ENCODE measurements around the gene BHMT2. TPM values are rescaled to one million over a fixed set of nuclear protein-coding genes. Genes with fewer than 3 reads are reported as not detected.

The BHMT2 gene
- 49.8 and 53.9 TPM in 2 replicates for total RNA-seq (2014; rRNA removed; shearing (Covaris generic); ENCODE audit: low replicate concordance)

GRCh38 chr5:79069488-79070349 is at the start of gene BHMT2, which contains the start of gene DMGDH:
TSS of gene BHMT2 (plus strand) at chr5:79069767. CDS start at chr5:79069783, 16 bp downstream.
TSS of gene DMGDH (minus strand) at chr5:79069674. CDS start at chr5:79069620, 54 bp downstream.
- in situ Hi-C loops (cut with HindIII; ENCODE audit: low pct_unique_long_range_greater_than_20kb, low sequenced_read_pairs): no loop called here
- DNase-seq (ENCODE audit: low read depth): peak; percentile 43

GRCh38 chr5:79020861-79021561 is 48.6 kb upstream of the BHMT2 start:
- DNase-seq (ENCODE audit: low read depth): peak; percentile 44
- in situ Hi-C loops (cut with HindIII; ENCODE audit: low pct_unique_long_range_greater_than_20kb, low sequenced_read_pairs): no loop called here

GRCh38 chr5:79021753-79022152 is 47.8 kb upstream of the BHMT2 start:
- DNase-seq (ENCODE audit: low read depth): no peak
- in situ Hi-C loops (cut with HindIII; ENCODE audit: low pct_unique_long_range_greater_than_20kb, low sequenced_read_pairs): no loop called here

GRCh38 chr5:79022771-79023170 is 46.8 kb upstream of the BHMT2 start:
- in situ Hi-C loops (cut with HindIII; ENCODE audit: low pct_unique_long_range_greater_than_20kb, low sequenced_read_pairs): no loop called here
- no peak for DNase-seq (ENCODE audit: low read depth)

- in situ Hi-C loops (cut with HindIII; ENCODE audit: low pct_unique_long_range_greater_than_20kb, low sequenced_read_pairs): no loop called here
- DNase-seq (ENCODE audit: low read depth): no peak
Measured at GRCh38 chr5:79023348-79023747, 46.2 kb upstream of the BHMT2 start.

GRCh38 chr5:79023947-79024346 is 45.6 kb upstream of the BHMT2 start:
- in situ Hi-C loops (cut with HindIII; ENCODE audit: low pct_unique_long_range_greater_than_20kb, low sequenced_read_pairs): no loop called here
- DNase-seq (ENCODE audit: low read depth): no peak

- in situ Hi-C loops (cut with HindIII; ENCODE audit: low pct_unique_long_range_greater_than_20kb, low sequenced_read_pairs): no loop called here
- DNase-seq (ENCODE audit: low read depth): peak; percentile 50
Measured at GRCh38 chr5:79025054-79025472, 44.5 kb upstream of the BHMT2 start.

- peak; percentile 94 for DNase-seq (ENCODE audit: low read depth)
- in situ Hi-C loops (cut with HindIII; ENCODE audit: low pct_unique_long_range_greater_than_20kb, low sequenced_read_pairs): no loop called here
Measured at GRCh38 chr5:79030663-79031484, 38.7 kb upstream of the BHMT2 start.

- in situ Hi-C loops (cut with HindIII; ENCODE audit: low pct_unique_long_range_greater_than_20kb, low sequenced_read_pairs): no loop called here
- no peak for DNase-seq (ENCODE audit: low read depth)
Measured at GRCh38 chr5:79031485-79031867, 38.1 kb upstream of the BHMT2 start.

GRCh38 chr5:79032031-79032695 is 37.4 kb upstream of the BHMT2 start:
- in situ Hi-C loops (cut with HindIII; ENCODE audit: low pct_unique_long_range_greater_than_20kb, low sequenced_read_pairs): no loop called here
- DNase-seq (ENCODE audit: low read depth): no peak

GRCh38 chr5:79032782-79033181 is 36.8 kb upstream of the BHMT2 start:
- in situ Hi-C loops (cut with HindIII; ENCODE audit: low pct_unique_long_range_greater_than_20kb, low sequenced_read_pairs): no loop called here
- no peak for DNase-seq (ENCODE audit: low read depth)

GRCh38 chr5:79035237-79035636 is 34.3 kb upstream of the BHMT2 start:
- in situ Hi-C loops (cut with HindIII; ENCODE audit: low pct_unique_long_range_greater_than_20kb, low sequenced_read_pairs): no loop called here
- DNase-seq (ENCODE audit: low read depth): no peak

GRCh38 chr5:79036769-79037168 is 32.8 kb upstream of the BHMT2 start:
- no peak for DNase-seq (ENCODE audit: low read depth)
- in situ Hi-C loops (cut with HindIII; ENCODE audit: low pct_unique_long_range_greater_than_20kb, low sequenced_read_pairs): no loop called here

GRCh38 chr5:79042188-79042587 is 27.4 kb upstream of the BHMT2 start:
- in situ Hi-C loops (cut with HindIII; ENCODE audit: low pct_unique_long_range_greater_than_20kb, low sequenced_read_pairs): no loop called here
- no peak for DNase-seq (ENCODE audit: low read depth)

GRCh38 chr5:79047199-79047598 is 22.4 kb upstream of the BHMT2 start:
- no peak for DNase-seq (ENCODE audit: low read depth)
- in situ Hi-C loops (cut with HindIII; ENCODE audit: low pct_unique_long_range_greater_than_20kb, low sequenced_read_pairs): no loop called here

GRCh38 chr5:79048437-79048836 is 21.1 kb upstream of the BHMT2 start:
- no peak for DNase-seq (ENCODE audit: low read depth)
- in situ Hi-C loops (cut with HindIII; ENCODE audit: low pct_unique_long_range_greater_than_20kb, low sequenced_read_pairs): no loop called here

GRCh38 chr5:79050498-79050897 is 19.1 kb upstream of the BHMT2 start:
- in situ Hi-C loops (cut with HindIII; ENCODE audit: low pct_unique_long_range_greater_than_20kb, low sequenced_read_pairs): no loop called here
- DNase-seq (ENCODE audit: low read depth): no peak

GRCh38 chr5:79053321-79053720 is 16.2 kb upstream of the BHMT2 start:
- no peak for DNase-seq (ENCODE audit: low read depth)
- in situ Hi-C loops (cut with HindIII; ENCODE audit: low pct_unique_long_range_greater_than_20kb, low sequenced_read_pairs): no loop called here

Measured in Caki2 (cell line).